H1 (cell line): ENCODE data around the gene ADGRV1.

Source experiments
- GABPA ChIP-seq: IDR thresholded peaks from 2 replicates; pipeline ENCODE4 v1.6.1; 2011; ENCODE audit warnings: mild to moderate bottlenecking, low read length, moderate library complexity, borderline replicate concordance; ENCODE audit not compliant: insufficient read depth
- POLR2AphosphoS5 ChIP-seq: IDR thresholded peaks from 2 replicates; pipeline ENCODE4 v1.6.1; 2011; ENCODE audit warnings: low read depth, low read length
- YY1 ChIP-seq: IDR thresholded peaks from 2 replicates; pipeline ENCODE4 v1.6.1; 2011; ENCODE audit warnings: low read depth, mild to moderate bottlenecking, low read length

GRCh38 chr5:90700299-90700698, 141.7 kb downstream of the ADGRV1 start:
- TF ChIP-seq YY1 = no peak
- no peak for TF ChIP-seq GABPA
- no peak for TF ChIP-seq POLR2AphosphoS5
